Peyer's patch (tissue), 4 donors: Measurements from ENCODE around the gene FGF2. TPM values are rescaled to one million over a fixed set of nuclear protein-coding genes. Genes with fewer than 3 reads are reported as not detected.
"Not testable (repeated sequence)": the region's sequence is repeated elsewhere in the genome, so short reads cannot be mapped to it uniquely, and the experiment has no call there.

Experiments used
- DNase-seq, 3 donors: peaks; one replicate each; pipeline ENCODE4 v3.0.0-alpha.2; 2017 to 2019
- H3K27ac ChIP-seq, 4 donors: fragments of 200-600 bp; sonication (generic); one replicate each; pipeline ENCODE4 v1.5.1; 2016 to 2019
- H3K27me3 ChIP-seq, 2 donors: fragments of 200-600 bp; sonication (generic); one replicate each; pipeline ENCODE4 v1.5.1; 2019
- H3K36me3 ChIP-seq, 3 donors: fragments of 200-600 bp; sonication (generic); one replicate each; pipeline ENCODE4 v1.5.1; 2016 to 2019
- H3K4me1 ChIP-seq, 4 donors: fragments of 200-600 bp; sonication (generic); one replicate each; pipeline ENCODE4 v1.5.1; 2016 to 2019
- H3K4me3 ChIP-seq, 4 donors: fragments of 200-600 bp; sonication (generic); 1 replicate in 3 of 4; 2 replicates in 1 of 4; pipeline ENCODE4 v1.5.1; 2016 to 2019; ENCODE audit warnings: mild to moderate bottlenecking in 1 of 4
- H3K9me3 ChIP-seq, 4 donors: fragments of 200-600 bp; sonication (generic); one replicate each; pipeline ENCODE4 v1.5.1; 2016 to 2019; ENCODE audit warnings: mild to moderate bottlenecking in 1 of 4
- POLR2A ChIP-seq, 2 donors: fragments of 450-650 bp; IDR thresholded peaks; one replicate each; pipeline ENCODE4 v1.5.1; 2017; ENCODE audit warnings: antibody characterized with exemption in 2 of 2, mild to moderate bottlenecking in 2 of 2, moderate library complexity in 2 of 2
- total RNA-seq, 4 donors: library from RNA; depleted of rRNA; stranded (reverse); fragments of >200 nt; gene quantifications; one replicate each; pipeline ENCODE4 v1.1.0, GENCODE V29; 2016
- TF ChIP-seq, protein P1 (sequence below), 6 experiments: fragments of 450-650 bp in 4 of 6; fragments of 200-600 bp in 2 of 6; sonication (generic) in 1 of 6; IDR thresholded peaks; one replicate each; pipeline ENCODE4 v1.5.1; 2017 to 2019; ENCODE audit warnings: antibody characterized with exemption in 6 of 6, mild to moderate bottlenecking in 3 of 6, moderate library complexity in 1 of 6

The FGF2 gene
- total RNA-seq, 4 donors from 2014 or later = 1.0 to 5.8 (median 2.1) TPM

DNA sequence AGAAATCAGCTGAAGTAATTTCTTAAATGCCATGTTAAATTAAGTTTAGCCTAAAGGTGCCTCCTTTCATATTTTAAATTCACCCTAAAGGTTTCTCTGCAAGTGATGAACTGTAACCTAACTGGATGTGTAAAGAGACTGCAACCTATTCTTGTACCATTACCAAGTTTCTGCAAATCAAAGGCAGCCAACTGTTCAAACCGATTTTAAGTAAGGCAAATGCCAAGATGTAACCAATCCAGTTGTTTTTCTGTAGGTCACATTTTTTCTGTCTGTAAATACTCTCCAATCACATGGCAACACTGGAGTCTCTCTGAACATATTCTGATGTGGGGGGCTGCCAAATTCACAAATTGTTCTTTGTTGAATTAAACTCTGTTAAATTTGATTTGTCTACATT lies 42.4 kb upstream of the FGF2 start:
- Histone ChIP-seq H3K27ac (no peak overlapping the region), H3K27me3 (no peaks in the 10 kb centered on the region), H3K4me1 (peaks cover 0 to 4% (median 0%) of the 10 kb centered on the region in 4 donors), H3K9me3 (no peaks in the 10 kb centered on the region), H3K36me3 (no peaks in the 10 kb centered on the region), H3K4me3 (no peak overlapping the region)
- no peak for TF ChIP-seq POLR2A (IDR thresholded peaks at IDR 0.05)
- TF ChIP-seq, protein P1, sequence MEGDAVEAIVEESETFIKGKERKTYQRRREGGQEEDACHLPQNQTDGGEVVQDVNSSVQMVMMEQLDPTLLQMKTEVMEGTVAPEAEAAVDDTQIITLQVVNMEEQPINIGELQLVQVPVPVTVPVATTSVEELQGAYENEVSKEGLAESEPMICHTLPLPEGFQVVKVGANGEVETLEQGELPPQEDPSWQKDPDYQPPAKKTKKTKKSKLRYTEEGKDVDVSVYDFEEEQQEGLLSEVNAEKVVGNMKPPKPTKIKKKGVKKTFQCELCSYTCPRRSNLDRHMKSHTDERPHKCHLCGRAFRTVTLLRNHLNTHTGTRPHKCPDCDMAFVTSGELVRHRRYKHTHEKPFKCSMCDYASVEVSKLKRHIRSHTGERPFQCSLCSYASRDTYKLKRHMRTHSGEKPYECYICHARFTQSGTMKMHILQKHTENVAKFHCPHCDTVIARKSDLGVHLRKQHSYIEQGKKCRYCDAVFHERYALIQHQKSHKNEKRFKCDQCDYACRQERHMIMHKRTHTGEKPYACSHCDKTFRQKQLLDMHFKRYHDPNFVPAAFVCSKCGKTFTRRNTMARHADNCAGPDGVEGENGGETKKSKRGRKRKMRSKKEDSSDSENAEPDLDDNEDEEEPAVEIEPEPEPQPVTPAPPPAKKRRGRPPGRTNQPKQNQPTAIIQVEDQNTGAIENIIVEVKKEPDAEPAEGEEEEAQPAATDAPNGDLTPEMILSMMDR (IDR thresholded peaks at IDR 0.05) = no peak
- DNase-seq = no peak

DNA sequence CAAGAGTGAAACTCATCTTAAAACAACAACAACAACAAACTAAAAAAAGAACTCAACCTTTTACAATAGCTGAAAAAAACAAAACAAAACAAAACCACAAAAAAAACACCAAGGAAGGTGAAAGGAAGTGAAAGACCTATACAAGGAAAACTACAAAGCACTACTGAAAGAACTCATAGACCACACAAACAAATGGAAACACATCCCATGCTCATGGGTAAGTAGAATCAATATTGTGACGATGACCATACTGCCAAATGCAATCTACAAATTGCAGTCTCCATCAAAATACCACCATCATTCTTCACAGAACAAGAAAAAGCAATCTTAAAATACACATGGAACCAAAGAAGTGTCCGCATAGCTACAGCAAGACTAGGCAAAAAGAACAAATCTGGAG lies 41.5 kb upstream of the FGF2 start:
- Histone ChIP-seq H3K4me3 (no peak overlapping the region), H3K9me3 (no peaks in the 10 kb centered on the region), H3K36me3 (no peaks in the 10 kb centered on the region), H3K27me3 (no peaks in the 10 kb centered on the region), H3K4me1 (peaks cover 0 to 4% (median 0%) of the 10 kb centered on the region in 4 donors), H3K27ac (no peak overlapping the region)
- DNase-seq = no peak
- TF ChIP-seq, protein P1 (IDR thresholded peaks at IDR 0.05) = no peak
- TF ChIP-seq POLR2A (IDR thresholded peaks at IDR 0.05) = no peak

DNA sequence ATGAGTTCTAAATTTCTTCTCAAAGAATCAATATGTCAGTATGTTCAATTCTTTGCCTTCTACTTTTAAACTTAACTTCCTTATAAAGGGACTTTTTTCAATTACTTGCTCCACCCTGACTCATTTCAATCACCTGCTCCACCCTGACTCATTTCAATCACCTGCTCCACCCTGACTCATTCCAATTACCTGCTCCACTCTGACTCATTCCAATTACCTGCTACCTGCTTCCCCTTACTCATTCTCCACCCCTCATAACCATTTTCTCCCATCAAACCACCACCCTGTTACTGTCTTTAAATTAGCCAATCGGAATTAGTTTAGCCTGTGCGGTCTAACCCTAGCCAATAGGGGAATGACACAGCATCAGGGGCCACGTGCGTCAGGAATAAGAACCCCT lies 40.3 kb upstream of the FGF2 start:
- DNase-seq = peak in 1 of 3 donors; percentile 56
- not testable (repeated sequence) for H3K9me3 ChIP-seq, H3K4me1 ChIP-seq, H3K36me3 ChIP-seq, H3K4me3 ChIP-seq, H3K27me3 ChIP-seq, H3K27ac ChIP-seq

DNA sequence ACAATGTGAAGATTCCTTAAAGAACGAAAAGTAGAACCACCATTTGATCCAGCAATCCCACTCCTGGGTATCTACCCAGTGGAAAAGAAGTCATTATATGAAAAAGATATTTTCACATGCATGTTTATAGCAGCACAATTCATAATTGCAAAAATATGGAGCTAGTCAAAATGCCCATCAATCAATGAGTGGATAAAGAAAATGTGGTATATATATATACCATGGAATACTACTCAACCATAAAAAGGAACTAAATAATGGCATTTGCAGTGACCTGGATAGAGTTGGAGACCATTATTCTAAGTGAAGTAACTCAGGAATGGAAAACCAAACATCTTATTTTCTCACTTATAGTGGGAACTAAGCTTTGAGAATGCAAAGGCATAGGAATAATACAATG lies 39.7 kb upstream of the FGF2 start:
- not testable (repeated sequence) for H3K27me3 ChIP-seq, H3K4me1 ChIP-seq, H3K36me3 ChIP-seq, DNase-seq, H3K27ac ChIP-seq, H3K9me3 ChIP-seq, H3K4me3 ChIP-seq

DNA sequence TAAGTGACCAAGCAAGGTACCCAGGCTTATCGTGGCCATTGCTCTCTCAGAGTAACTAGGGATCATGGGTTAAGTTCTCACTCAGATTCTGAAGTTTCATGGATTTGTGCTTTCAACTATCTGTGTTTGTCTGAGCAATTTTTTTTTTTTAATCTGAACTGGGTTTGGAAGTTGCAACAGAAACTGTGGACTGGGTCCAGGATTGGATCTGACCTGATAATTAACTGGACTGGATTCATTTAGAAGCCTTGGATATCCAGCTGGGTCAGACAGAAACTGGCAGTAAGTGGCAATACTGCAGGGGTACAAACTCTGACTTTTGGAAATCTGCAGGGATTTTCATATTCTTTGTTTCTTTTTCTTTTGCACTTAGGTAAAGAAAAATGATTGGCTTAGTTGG lies 38.7 kb upstream of the FGF2 start:
- TF ChIP-seq, protein P1 (IDR thresholded peaks at IDR 0.05) = no peak
- TF ChIP-seq POLR2A (IDR thresholded peaks at IDR 0.05) = no peak

DNA sequence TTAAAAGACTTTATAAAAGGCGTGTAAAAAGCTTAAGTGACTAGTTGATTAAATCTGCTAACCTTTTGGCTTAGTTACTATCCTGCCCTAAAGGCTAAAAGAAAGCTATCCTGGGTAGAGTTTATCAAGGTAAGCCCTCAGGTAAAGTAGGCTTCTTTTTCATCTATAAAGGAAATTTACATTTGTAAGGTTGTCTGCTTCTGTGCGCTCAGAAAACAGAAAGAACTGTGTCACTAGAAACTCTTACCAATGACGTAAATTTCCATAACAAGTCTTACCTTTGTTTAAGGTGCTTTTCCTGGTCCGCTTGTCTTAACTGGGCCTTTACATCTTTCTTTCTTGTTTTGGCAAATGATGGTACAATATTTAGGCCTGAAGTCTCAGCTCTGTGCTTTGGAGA lies 37.7 kb upstream of the FGF2 start:
- H3K36me3 ChIP-seq = no peaks in the 10 kb centered on the region
- H3K27ac ChIP-seq = no peak overlapping the region
- H3K9me3 ChIP-seq = no peaks in the 10 kb centered on the region
- H3K4me3 ChIP-seq = no peak overlapping the region
- no peak for TF ChIP-seq POLR2A (IDR thresholded peaks at IDR 0.05)
- no peak for DNase-seq
- no peaks in the 10 kb centered on the region for H3K27me3 ChIP-seq
- peaks cover 0 to under 1% (median 0%) of the 10 kb centered on the region in 4 donors for H3K4me1 ChIP-seq

More for the DNA sequence above, 38.7 kb upstream of the FGF2 start:
- no peak overlapping the region for H3K27ac ChIP-seq
- no peaks in the 10 kb centered on the region for H3K9me3 ChIP-seq
- DNase-seq = no peak
- no peaks in the 10 kb centered on the region for H3K36me3 ChIP-seq
- H3K4me1 ChIP-seq = peaks cover 0 to 4% (median 0%) of the 10 kb centered on the region in 4 donors
- H3K27me3 ChIP-seq = no peaks in the 10 kb centered on the region
- no peak overlapping the region for H3K4me3 ChIP-seq

DNA sequence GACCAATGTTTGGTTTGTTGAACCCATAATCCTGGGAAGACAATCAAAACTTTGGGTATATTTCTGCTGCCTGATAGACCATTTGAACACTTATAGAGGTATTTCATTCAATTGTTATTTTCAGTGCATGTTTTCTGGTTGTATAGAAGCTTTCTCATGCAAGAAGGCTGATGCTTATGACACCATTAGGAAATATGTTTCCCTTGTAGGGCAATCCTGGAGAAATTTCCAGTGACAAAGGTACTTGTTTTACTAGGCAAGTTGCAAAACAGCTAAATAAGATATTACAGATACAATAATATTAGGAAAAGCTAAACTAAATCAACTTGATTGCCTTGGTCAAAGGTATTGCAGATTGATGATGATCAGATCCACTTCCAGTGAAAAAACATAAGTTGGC lies 32.8 kb upstream of the FGF2 start:
- Histone ChIP-seq H3K9me3 (no peaks in the 10 kb centered on the region), H3K27ac (no peak overlapping the region), H3K36me3 (no peaks in the 10 kb centered on the region), H3K4me1 (no peaks in the 10 kb centered on the region), H3K4me3 (no peak overlapping the region), H3K27me3 (no peaks in the 10 kb centered on the region)
- TF ChIP-seq, protein P1 (IDR thresholded peaks at IDR 0.05) = no peak
- no peak for DNase-seq
